Measurements from ENCODE around the gene NAALADL1. TPM values are rescaled to one million over a fixed set of nuclear protein-coding genes. Genes with fewer than 3 reads are reported as not detected.

Gene NAALADL1
- total and polyA plus RNA-seq, 9 of the 15 experiments (the other 6 are each of a cell fraction or from before 2014, with no cell fraction given): 0.06 to 0.72 (median 0.22) TPM; not detected in 4

DNA sequence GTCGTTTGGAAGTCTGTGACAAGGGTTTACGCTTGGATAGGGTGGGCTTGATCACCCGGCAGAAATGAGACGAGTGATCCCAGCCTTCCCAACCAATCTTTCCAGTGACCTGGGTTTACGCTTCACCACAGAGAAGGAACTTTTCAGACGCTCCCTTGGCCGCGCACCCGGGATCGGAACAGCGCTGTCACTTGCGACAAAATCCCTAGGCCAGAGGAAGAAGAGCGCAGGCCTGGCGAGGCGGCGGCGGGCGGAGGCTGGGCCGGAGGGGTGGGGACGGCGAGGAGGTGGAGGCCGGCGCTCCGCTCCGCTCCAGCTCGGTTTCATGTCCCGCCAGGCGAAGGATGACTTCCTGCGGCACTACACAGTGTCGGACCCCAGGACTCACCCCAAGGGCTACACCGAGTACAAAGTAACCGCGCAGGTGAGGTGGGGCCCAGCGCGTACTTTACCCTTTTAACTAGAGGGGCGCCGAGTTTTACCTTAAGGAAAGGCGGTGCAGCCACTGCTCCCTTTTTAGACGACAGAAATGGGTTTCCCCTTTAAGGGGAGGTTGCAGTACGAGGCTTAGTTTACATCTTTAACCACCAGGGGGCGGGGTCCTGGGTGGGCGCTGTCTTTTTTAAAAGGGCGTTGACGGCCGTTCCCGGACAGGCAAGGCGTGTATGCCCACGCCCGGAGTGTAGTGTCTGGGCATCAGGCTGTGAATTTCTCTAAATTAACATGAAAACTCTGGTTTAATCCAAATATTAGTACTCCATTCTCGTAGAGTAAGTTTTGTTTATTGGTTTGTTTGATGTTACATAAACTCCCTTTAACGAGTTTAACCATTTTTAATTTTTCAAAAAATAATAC, 30.9 kb downstream of the NAALADL1 start, which contains the start of gene SNX15 (continued):
- TF ChIP-seq, protein P1, sequence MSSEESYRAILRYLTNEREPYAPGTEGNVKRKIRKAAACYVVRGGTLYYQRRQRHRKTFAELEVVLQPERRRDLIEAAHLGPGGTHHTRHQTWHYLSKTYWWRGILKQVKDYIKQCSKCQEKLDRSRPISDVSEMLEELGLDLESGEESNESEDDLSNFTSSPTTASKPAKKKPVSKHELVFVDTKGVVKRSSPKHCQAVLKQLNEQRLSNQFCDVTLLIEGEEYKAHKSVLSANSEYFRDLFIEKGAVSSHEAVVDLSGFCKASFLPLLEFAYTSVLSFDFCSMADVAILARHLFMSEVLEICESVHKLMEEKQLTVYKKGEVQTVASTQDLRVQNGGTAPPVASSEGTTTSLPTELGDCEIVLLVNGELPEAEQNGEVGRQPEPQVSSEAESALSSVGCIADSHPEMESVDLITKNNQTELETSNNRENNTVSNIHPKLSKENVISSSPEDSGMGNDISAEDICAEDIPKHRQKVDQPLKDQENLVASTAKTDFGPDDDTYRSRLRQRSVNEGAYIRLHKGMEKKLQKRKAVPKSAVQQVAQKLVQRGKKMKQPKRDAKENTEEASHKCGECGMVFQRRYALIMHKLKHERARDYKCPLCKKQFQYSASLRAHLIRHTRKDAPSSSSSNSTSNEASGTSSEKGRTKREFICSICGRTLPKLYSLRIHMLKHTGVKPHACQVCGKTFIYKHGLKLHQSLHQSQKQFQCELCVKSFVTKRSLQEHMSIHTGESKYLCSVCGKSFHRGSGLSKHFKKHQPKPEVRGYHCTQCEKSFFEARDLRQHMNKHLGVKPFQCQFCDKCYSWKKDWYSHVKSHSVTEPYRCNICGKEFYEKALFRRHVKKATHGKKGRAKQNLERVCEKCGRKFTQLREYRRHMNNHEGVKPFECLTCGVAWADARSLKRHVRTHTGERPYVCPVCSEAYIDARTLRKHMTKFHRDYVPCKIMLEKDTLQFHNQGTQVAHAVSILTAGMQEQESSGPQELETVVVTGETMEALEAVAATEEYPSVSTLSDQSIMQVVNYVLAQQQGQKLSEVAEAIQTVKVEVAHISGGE (CRISPR knock-in tag; IDR thresholded peaks at IDR 0.05): peak in 1 of 3 experiments; percentile 83; a peak in 2 of 6 replicates
- TF ChIP-seq ZNF124 (CRISPR knock-in tag; IDR thresholded peaks at IDR 0.05): no peak
- TF ChIP-seq CXXC5 (CRISPR knock-in tag; IDR thresholded peaks at IDR 0.05): peak; percentile 83
- TF ChIP-seq, protein P2, sequence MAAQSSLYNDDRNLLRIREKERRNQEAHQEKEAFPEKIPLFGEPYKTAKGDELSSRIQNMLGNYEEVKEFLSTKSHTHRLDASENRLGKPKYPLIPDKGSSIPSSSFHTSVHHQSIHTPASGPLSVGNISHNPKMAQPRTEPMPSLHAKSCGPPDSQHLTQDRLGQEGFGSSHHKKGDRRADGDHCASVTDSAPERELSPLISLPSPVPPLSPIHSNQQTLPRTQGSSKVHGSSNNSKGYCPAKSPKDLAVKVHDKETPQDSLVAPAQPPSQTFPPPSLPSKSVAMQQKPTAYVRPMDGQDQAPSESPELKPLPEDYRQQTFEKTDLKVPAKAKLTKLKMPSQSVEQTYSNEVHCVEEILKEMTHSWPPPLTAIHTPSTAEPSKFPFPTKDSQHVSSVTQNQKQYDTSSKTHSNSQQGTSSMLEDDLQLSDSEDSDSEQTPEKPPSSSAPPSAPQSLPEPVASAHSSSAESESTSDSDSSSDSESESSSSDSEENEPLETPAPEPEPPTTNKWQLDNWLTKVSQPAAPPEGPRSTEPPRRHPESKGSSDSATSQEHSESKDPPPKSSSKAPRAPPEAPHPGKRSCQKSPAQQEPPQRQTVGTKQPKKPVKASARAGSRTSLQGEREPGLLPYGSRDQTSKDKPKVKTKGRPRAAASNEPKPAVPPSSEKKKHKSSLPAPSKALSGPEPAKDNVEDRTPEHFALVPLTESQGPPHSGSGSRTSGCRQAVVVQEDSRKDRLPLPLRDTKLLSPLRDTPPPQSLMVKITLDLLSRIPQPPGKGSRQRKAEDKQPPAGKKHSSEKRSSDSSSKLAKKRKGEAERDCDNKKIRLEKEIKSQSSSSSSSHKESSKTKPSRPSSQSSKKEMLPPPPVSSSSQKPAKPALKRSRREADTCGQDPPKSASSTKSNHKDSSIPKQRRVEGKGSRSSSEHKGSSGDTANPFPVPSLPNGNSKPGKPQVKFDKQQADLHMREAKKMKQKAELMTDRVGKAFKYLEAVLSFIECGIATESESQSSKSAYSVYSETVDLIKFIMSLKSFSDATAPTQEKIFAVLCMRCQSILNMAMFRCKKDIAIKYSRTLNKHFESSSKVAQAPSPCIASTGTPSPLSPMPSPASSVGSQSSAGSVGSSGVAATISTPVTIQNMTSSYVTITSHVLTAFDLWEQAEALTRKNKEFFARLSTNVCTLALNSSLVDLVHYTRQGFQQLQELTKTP (IDR thresholded peaks at IDR 0.05; ENCODE audit: low read depth in 1 of 2, partially characterized antibody in 2 of 2): peak in 1 of 2 experiments; percentile 21
- no peak for TF ChIP-seq NFATC3 (IDR thresholded peaks at IDR 0.05)
- 0 out of 2 replicates have a peak, but pooled peaks have one; percentile 51 for TF ChIP-seq E2F3 (CRISPR knock-in tag; IDR thresholded peaks at IDR 0.05)
- TF ChIP-seq JUN (IDR thresholded peaks at IDR 0.05; ENCODE audit: borderline replicate concordance, low read depth, low read length): no peak
- TF ChIP-seq JUN (CRISPR knock-in tag; IDR thresholded peaks at IDR 0.05; ENCODE audit: borderline replicate concordance): no peak
- TF ChIP-seq, protein P3, sequence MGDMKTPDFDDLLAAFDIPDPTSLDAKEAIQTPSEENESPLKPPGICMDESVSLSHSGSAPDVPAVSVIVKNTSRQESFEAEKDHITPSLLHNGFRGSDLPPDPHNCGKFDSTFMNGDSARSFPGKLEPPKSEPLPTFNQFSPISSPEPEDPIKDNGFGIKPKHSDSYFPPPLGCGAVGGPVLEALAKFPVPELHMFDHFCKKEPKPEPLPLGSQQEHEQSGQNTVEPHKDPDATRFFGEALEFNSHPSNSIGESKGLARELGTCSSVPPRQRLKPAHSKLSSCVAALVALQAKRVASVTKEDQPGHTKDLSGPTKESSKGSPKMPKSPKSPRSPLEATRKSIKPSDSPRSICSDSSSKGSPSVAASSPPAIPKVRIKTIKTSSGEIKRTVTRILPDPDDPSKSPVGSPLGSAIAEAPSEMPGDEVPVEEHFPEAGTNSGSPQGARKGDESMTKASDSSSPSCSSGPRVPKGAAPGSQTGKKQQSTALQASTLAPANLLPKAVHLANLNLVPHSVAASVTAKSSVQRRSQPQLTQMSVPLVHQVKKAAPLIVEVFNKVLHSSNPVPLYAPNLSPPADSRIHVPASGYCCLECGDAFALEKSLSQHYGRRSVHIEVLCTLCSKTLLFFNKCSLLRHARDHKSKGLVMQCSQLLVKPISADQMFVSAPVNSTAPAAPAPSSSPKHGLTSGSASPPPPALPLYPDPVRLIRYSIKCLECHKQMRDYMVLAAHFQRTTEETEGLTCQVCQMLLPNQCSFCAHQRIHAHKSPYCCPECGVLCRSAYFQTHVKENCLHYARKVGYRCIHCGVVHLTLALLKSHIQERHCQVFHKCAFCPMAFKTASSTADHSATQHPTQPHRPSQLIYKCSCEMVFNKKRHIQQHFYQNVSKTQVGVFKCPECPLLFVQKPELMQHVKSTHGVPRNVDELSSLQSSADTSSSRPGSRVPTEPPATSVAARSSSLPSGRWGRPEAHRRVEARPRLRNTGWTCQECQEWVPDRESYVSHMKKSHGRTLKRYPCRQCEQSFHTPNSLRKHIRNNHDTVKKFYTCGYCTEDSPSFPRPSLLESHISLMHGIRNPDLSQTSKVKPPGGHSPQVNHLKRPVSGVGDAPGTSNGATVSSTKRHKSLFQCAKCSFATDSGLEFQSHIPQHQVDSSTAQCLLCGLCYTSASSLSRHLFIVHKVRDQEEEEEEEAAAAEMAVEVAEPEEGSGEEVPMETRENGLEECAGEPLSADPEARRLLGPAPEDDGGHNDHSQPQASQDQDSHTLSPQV (IDR thresholded peaks at IDR 0.05): peak; percentile 62; the same call in 1 of the 2 replicates
- no peak for TF ChIP-seq FOXJ3 (CRISPR knock-in tag; IDR thresholded peaks at IDR 0.05)

Measured in K562 (cell line).